ENCODE measurements around the gene ERN1.

- no peak for TF ChIP-seq CTCF (IDR thresholded peaks at IDR 0.05)
- TF ChIP-seq POLR2A (IDR thresholded peaks at IDR 0.05), result no peak
Measured at GRCh38 chr17:64083563-64084085, 46.3 kb downstream of the ERN1 start.
